ENCODE data around the gene GRIP2.

DNA sequence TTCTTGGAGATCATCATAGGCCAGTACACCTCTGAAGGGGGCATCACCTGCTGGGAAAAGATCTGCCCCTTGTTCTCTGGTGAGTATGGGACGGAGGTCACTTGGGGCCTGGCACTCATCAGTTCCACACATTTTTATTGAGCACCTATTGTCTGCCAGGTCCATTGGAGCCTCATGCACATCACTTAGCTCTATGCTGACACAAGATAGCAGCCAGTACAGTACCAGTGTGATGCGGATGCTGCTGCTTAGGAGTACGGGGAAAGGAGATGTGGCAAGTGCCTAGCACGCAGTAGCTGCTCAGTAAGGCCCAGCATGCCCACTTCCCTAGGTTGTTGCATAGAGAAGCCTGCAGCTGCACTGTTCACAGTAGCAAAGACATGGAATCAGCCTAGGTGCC lies 94.4 kb downstream of the GRIP2 start:
- TF ChIP-seq TAF1 (IDR thresholded peaks at IDR 0.05; ENCODE audit: borderline replicate concordance, insufficient read depth, low read length), result no peak
- TF ChIP-seq, protein P1, sequence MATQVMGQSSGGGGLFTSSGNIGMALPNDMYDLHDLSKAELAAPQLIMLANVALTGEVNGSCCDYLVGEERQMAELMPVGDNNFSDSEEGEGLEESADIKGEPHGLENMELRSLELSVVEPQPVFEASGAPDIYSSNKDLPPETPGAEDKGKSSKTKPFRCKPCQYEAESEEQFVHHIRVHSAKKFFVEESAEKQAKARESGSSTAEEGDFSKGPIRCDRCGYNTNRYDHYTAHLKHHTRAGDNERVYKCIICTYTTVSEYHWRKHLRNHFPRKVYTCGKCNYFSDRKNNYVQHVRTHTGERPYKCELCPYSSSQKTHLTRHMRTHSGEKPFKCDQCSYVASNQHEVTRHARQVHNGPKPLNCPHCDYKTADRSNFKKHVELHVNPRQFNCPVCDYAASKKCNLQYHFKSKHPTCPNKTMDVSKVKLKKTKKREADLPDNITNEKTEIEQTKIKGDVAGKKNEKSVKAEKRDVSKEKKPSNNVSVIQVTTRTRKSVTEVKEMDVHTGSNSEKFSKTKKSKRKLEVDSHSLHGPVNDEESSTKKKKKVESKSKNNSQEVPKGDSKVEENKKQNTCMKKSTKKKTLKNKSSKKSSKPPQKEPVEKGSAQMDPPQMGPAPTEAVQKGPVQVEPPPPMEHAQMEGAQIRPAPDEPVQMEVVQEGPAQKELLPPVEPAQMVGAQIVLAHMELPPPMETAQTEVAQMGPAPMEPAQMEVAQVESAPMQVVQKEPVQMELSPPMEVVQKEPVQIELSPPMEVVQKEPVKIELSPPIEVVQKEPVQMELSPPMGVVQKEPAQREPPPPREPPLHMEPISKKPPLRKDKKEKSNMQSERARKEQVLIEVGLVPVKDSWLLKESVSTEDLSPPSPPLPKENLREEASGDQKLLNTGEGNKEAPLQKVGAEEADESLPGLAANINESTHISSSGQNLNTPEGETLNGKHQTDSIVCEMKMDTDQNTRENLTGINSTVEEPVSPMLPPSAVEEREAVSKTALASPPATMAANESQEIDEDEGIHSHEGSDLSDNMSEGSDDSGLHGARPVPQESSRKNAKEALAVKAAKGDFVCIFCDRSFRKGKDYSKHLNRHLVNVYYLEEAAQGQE (IDR thresholded peaks at IDR 0.05; ENCODE audit: insufficient read depth in 1 of 2, low read depth in 2 of 2, low read length in 2 of 2), result no peak

All from PFSK-1 (cell line).